ENCODE measurements around the gene UBE2I. TPM values are rescaled to one million over a fixed set of nuclear protein-coding genes. Genes with fewer than 3 reads are reported as not detected.

Gene UBE2I
- total RNA-seq, 1 experiment from 2014 or later, result 198 TPM

DNA sequence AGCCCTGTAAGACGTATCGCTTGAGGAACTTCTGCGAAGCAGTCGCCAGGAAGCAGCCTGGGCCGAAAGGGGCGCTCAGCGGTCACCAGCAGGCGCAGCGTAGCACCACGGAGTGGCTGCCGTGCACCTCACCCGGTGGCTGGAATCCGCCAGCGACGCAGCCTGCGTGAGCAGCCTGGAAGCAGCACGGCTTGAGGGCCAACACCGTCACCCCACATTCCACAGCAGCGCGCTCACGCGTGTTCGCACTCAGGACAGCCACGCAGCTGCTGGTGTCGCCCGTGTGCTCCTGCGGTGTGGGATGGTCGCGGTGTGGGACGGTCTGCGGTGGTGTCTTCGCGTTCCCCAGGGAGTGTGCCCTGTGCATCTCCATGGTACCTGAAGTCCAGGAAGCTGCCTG, 9.6 kb downstream of the UBE2I start:
- TF ChIP-seq POLR2AphosphoS5 (IDR thresholded peaks at IDR 0.05; ENCODE audit: low read depth, low read length) (no peak), TCF7L2 (IDR thresholded peaks at IDR 0.05; ENCODE audit: low read depth, low read length) (no peak), SIN3A (IDR thresholded peaks at IDR 0.05; ENCODE audit: borderline replicate concordance, insufficient read depth, low read depth, low read length) (no peak)
- TF ChIP-seq, protein P1, sequence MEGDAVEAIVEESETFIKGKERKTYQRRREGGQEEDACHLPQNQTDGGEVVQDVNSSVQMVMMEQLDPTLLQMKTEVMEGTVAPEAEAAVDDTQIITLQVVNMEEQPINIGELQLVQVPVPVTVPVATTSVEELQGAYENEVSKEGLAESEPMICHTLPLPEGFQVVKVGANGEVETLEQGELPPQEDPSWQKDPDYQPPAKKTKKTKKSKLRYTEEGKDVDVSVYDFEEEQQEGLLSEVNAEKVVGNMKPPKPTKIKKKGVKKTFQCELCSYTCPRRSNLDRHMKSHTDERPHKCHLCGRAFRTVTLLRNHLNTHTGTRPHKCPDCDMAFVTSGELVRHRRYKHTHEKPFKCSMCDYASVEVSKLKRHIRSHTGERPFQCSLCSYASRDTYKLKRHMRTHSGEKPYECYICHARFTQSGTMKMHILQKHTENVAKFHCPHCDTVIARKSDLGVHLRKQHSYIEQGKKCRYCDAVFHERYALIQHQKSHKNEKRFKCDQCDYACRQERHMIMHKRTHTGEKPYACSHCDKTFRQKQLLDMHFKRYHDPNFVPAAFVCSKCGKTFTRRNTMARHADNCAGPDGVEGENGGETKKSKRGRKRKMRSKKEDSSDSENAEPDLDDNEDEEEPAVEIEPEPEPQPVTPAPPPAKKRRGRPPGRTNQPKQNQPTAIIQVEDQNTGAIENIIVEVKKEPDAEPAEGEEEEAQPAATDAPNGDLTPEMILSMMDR (IDR thresholded peaks at IDR 0.05), result no peak
- TF ChIP-seq, protein P2, sequence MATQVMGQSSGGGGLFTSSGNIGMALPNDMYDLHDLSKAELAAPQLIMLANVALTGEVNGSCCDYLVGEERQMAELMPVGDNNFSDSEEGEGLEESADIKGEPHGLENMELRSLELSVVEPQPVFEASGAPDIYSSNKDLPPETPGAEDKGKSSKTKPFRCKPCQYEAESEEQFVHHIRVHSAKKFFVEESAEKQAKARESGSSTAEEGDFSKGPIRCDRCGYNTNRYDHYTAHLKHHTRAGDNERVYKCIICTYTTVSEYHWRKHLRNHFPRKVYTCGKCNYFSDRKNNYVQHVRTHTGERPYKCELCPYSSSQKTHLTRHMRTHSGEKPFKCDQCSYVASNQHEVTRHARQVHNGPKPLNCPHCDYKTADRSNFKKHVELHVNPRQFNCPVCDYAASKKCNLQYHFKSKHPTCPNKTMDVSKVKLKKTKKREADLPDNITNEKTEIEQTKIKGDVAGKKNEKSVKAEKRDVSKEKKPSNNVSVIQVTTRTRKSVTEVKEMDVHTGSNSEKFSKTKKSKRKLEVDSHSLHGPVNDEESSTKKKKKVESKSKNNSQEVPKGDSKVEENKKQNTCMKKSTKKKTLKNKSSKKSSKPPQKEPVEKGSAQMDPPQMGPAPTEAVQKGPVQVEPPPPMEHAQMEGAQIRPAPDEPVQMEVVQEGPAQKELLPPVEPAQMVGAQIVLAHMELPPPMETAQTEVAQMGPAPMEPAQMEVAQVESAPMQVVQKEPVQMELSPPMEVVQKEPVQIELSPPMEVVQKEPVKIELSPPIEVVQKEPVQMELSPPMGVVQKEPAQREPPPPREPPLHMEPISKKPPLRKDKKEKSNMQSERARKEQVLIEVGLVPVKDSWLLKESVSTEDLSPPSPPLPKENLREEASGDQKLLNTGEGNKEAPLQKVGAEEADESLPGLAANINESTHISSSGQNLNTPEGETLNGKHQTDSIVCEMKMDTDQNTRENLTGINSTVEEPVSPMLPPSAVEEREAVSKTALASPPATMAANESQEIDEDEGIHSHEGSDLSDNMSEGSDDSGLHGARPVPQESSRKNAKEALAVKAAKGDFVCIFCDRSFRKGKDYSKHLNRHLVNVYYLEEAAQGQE (IDR thresholded peaks at IDR 0.05; ENCODE audit: insufficient read depth in 1 of 2, low read depth in 2 of 2, low read length in 1 of 2), result no peak
- in situ Hi-C loops (cut with HindIII; ENCODE audit: low pct_unique_long_range_greater_than_20kb, low sequenced_read_pairs), result no loop called here
- peaks cover 23% of the 10 kb centered on the region for H3K36me3 ChIP-seq (ENCODE audit: control insufficient read depth, insufficient read depth, low read length)
- no peak overlapping the region for H3K27ac ChIP-seq (ENCODE audit: low read length)
- ChIA-PET POLR2A (no interaction called here), CTCF (no interaction called here)
- no peaks in the 10 kb centered on the region for H3K4me1 ChIP-seq (ENCODE audit: control insufficient read depth, insufficient read depth, low read length)
- H3K27me3 ChIP-seq (ENCODE audit: control insufficient read depth, insufficient read depth, low read length), result no peaks in the 10 kb centered on the region
- H3K9me3 ChIP-seq (ENCODE audit: control insufficient read depth, insufficient read depth, low read depth, low read length), result no peaks in the 10 kb centered on the region
- DNase-seq (ENCODE audit: low read depth, low spot score), result no peak
- H3K4me3 ChIP-seq (ENCODE audit: low read depth in 2 of 2, low read length in 2 of 2), result no peak overlapping the region
- no TSS peak for BruUV-seq (replicated peaks)
- no peak for ATAC-seq
- intact Hi-C loops (cut with micrococcal nuclease; ENCODE audit: unreplicated experiment), result no loop called here

DNA sequence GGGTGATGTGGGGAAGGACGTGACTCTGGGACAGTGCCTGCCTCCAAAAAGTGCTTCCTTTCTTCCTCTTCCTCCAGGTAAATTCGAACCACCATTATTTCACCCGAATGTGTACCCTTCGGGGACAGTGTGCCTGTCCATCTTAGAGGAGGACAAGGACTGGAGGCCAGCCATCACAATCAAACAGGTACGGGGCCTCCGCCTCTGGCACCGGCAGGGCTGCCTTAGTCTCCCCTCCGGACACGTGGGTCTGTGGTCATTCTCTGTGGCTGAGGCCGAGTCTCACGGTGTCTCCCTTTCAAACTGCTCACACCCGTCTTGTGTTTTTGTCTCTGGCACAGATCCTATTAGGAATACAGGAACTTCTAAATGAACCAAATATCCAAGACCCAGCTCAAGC, 10.7 kb downstream of the UBE2I start:
- DNase-seq (ENCODE audit: low read depth, low spot score) (no peak), ATAC-seq (no peak)
- intact Hi-C loops (cut with micrococcal nuclease; ENCODE audit: unreplicated experiment) (no loop called here), in situ Hi-C loops (cut with HindIII; ENCODE audit: low pct_unique_long_range_greater_than_20kb, low sequenced_read_pairs) (no loop called here)
- no peak overlapping the region for H3K27ac ChIP-seq (ENCODE audit: low read length)
- TF ChIP-seq SIN3A (IDR thresholded peaks at IDR 0.05; ENCODE audit: borderline replicate concordance, insufficient read depth, low read depth, low read length), result no peak
- TF ChIP-seq, protein P2 (IDR thresholded peaks at IDR 0.05; ENCODE audit: insufficient read depth in 1 of 2, low read depth in 2 of 2, low read length in 1 of 2), result no peak
- H3K4me1 ChIP-seq (ENCODE audit: control insufficient read depth, insufficient read depth, low read length), result no peaks in the 10 kb centered on the region
- peaks cover 17% of the 10 kb centered on the region for H3K36me3 ChIP-seq (ENCODE audit: control insufficient read depth, insufficient read depth, low read length)
- no peak overlapping the region for H3K4me3 ChIP-seq (ENCODE audit: low read depth in 2 of 2, low read length in 2 of 2)
- BruUV-seq (replicated peaks), result no TSS peak
- no peaks in the 10 kb centered on the region for H3K27me3 ChIP-seq (ENCODE audit: control insufficient read depth, insufficient read depth, low read length)
- POLR2A ChIA-PET, result no interaction called here
- no peaks in the 10 kb centered on the region for H3K9me3 ChIP-seq (ENCODE audit: control insufficient read depth, insufficient read depth, low read depth, low read length)
- CTCF ChIA-PET, result no interaction called here
